ENCODE results near the gene PPP1R13L.

The PPP1R13L gene

GRCh38 chr19:45419895-45420294 is 15.0 kb upstream of the PPP1R13L start:
- TF ChIP-seq ZFX (IDR thresholded peaks at IDR 0.05; ENCODE audit: borderline replicate concordance) (no peak), CTCF (IDR thresholded peaks at IDR 0.05) (no peak)
- H3K27ac ChIP-seq, result no peak overlapping the region

GRCh38 chr19:45419396-45419795 is 14.5 kb upstream of the PPP1R13L start:
- TF ChIP-seq ZFX (IDR thresholded peaks at IDR 0.05; ENCODE audit: borderline replicate concordance) (no peak), CTCF (IDR thresholded peaks at IDR 0.05) (no peak)

GRCh38 chr19:45418802-45419201 is 13.9 kb upstream of the PPP1R13L start:
- no peak overlapping the region for H3K27ac ChIP-seq
- TF ChIP-seq ZFX (IDR thresholded peaks at IDR 0.05; ENCODE audit: borderline replicate concordance), result no peak
- TF ChIP-seq CTCF (IDR thresholded peaks at IDR 0.05), result no peak

More at GRCh38 chr19:45419396-45419795, 14.5 kb upstream of the PPP1R13L start:
- no peak overlapping the region for H3K27ac ChIP-seq

GRCh38 chr19:45417151-45417550 is 12.3 kb upstream of the PPP1R13L start:
- TF ChIP-seq ZFX (IDR thresholded peaks at IDR 0.05; ENCODE audit: borderline replicate concordance) (no peak), CTCF (IDR thresholded peaks at IDR 0.05) (no peak)
- no peak overlapping the region for H3K27ac ChIP-seq

GRCh38 chr19:45414468-45414867 is 9.6 kb upstream of the PPP1R13L start:
- no peak overlapping the region for H3K27ac ChIP-seq
- TF ChIP-seq CTCF (IDR thresholded peaks at IDR 0.05), result no peak
- TF ChIP-seq ZFX (IDR thresholded peaks at IDR 0.05; ENCODE audit: borderline replicate concordance), result no peak

- TF ChIP-seq CTCF (IDR thresholded peaks at IDR 0.05) (no peak), ZFX (IDR thresholded peaks at IDR 0.05; ENCODE audit: borderline replicate concordance) (no peak)
- peak overlapping the region; percentile 13; the same call in 1 of the 2 replicates for H3K27ac ChIP-seq
Measured at GRCh38 chr19:45413497-45413896, 8.6 kb upstream of the PPP1R13L start.

- H3K27ac ChIP-seq, result peak overlapping the region; percentile 36; the same call in 1 of the 2 replicates
Measured at GRCh38 chr19:45410330-45410729, 5.5 kb upstream of the PPP1R13L start.

- H3K27ac ChIP-seq, result peak overlapping the region; percentile 96; the same call in 1 of the 2 replicates
- TF ChIP-seq CTCF (IDR thresholded peaks at IDR 0.05) (no peak), ZFX (IDR thresholded peaks at IDR 0.05; ENCODE audit: borderline replicate concordance) (no peak)
Measured at GRCh38 chr19:45409557-45409920, 4.7 kb upstream of the PPP1R13L start.

Data from 22Rv1 (cell line).